ENCODE data around the gene KPTN. TPM values are rescaled to one million over a fixed set of nuclear protein-coding genes. Genes with fewer than 3 reads are reported as not detected.

KPTN gene
- total RNA-seq, 1 experiment from 2014 or later = 8.0 TPM

- Histone ChIP-seq H3K79me2 (ENCODE audit: low read length) (no peaks in the 10 kb centered on the region), H4K20me1 (ENCODE audit: low read length) (no peaks in the 10 kb centered on the region), H3K27me3 (ENCODE audit: low read length) (no peaks in the 10 kb centered on the region), H3K4me3 (ENCODE audit: low read length) (no peak overlapping the region), H3F3A (ENCODE audit: low read length, unreplicated experiment) (no peaks in the 10 kb centered on the region), H3K9ac (ENCODE audit: low read length) (no peak overlapping the region), H2AFZ (ENCODE audit: low read length) (no peak overlapping the region), H3K4me2 (ENCODE audit: low read length) (no peak overlapping the region), H3K9me3 (ENCODE audit: low read length) (no peaks in the 10 kb centered on the region), H3K36me3 (ENCODE audit: low read depth, low read length) (no peaks in the 10 kb centered on the region), H3K9me2 (replicated peaks; ENCODE audit: low read length) (no peaks in the 10 kb centered on the region), H3K27ac (ENCODE audit: low read length) (no peak overlapping the region), H3K4me1 (ENCODE audit: insufficient read depth, low read length) (no peaks in the 10 kb centered on the region)
- ChIA-PET POLR2A (ENCODE audit: unreplicated experiment) (no interaction called here), CTCF (no interaction called here)
- TF ChIP-seq CTCF (conservative IDR thresholded peaks at IDR 0.05; ENCODE audit: low read depth, low read length) (no peak), EZH2 (IDR thresholded peaks at IDR 0.05; ENCODE audit: low read length, unreplicated experiment) (no peak), EZH2phosphoT487 (IDR thresholded peaks at IDR 0.05; ENCODE audit: borderline replicate concordance, low read length) (no peak)
- no peak for ATAC-seq
- intact Hi-C loops (cut with micrococcal nuclease) = no loop called here
- BruUV-seq (replicated peaks) = no TSS peak
- no peak for DNase-seq
Measured at GRCh38 chr19:47490031-47490430, 6.0 kb upstream of the KPTN start.

- no peak for DNase-seq
Measured at GRCh38 chr19:47489072-47489914, 5.3 kb upstream of the KPTN start.

More at GRCh38 chr19:47489072-47489914, 5.3 kb upstream of the KPTN start:
- H3K27me3 ChIP-seq (ENCODE audit: low read length) = no peaks in the 10 kb centered on the region
- H3K27ac ChIP-seq (ENCODE audit: low read length) = no peak overlapping the region
- no peak overlapping the region for H2AFZ ChIP-seq (ENCODE audit: low read length)
- no peaks in the 10 kb centered on the region for H3K4me1 ChIP-seq (ENCODE audit: insufficient read depth, low read length)
- intact Hi-C loops (cut with micrococcal nuclease) = no loop called here
- H3K36me3 ChIP-seq (ENCODE audit: low read depth, low read length) = no peaks in the 10 kb centered on the region
- ChIA-PET CTCF (no interaction called here), POLR2A (ENCODE audit: unreplicated experiment) (no interaction called here)
- no peak overlapping the region for H3K4me3 ChIP-seq (ENCODE audit: low read length)
- no peak overlapping the region for H3K9ac ChIP-seq (ENCODE audit: low read length)
- H3K4me2 ChIP-seq (ENCODE audit: low read length) = no peak overlapping the region
- no peaks in the 10 kb centered on the region for H3K79me2 ChIP-seq (ENCODE audit: low read length)
- H3F3A ChIP-seq (ENCODE audit: low read length, unreplicated experiment) = no peaks in the 10 kb centered on the region
- TF ChIP-seq EZH2phosphoT487 (IDR thresholded peaks at IDR 0.05; ENCODE audit: borderline replicate concordance, low read length) (no peak), EZH2 (IDR thresholded peaks at IDR 0.05; ENCODE audit: low read length, unreplicated experiment) (no peak), CTCF (conservative IDR thresholded peaks at IDR 0.05; ENCODE audit: low read depth, low read length) (no peak)
- H3K9me2 ChIP-seq (replicated peaks; ENCODE audit: low read length) = no peaks in the 10 kb centered on the region
- BruUV-seq (replicated peaks) = no TSS peak
- no peaks in the 10 kb centered on the region for H3K9me3 ChIP-seq (ENCODE audit: low read length)
- ATAC-seq = no peak
- H4K20me1 ChIP-seq (ENCODE audit: low read length) = no peaks in the 10 kb centered on the region

All from PC-3 (cell line).